ENCODE results near the gene MTTP.
A peak's percentile ranks its signal among the peaks of the same experiment; 100 is the strongest.

Gene MTTP

GRCh38 chr4:99642725-99643489 lies 68.3 kb downstream of the MTTP start:
- DNase-seq (ENCODE audit: low read depth), result no peak

- no peak for DNase-seq (ENCODE audit: low read depth)
Measured at GRCh38 chr4:99644453-99644852, 69.8 kb downstream of the MTTP start.

GRCh38 chr4:99645036-99645435 lies 70.4 kb downstream of the MTTP start:
- DNase-seq (ENCODE audit: low read depth), result no peak

GRCh38 chr4:99645638-99646037 lies 71.0 kb downstream of the MTTP start:
- DNase-seq (ENCODE audit: low read depth), result no peak

GRCh38 chr4:99647071-99647470 lies 72.4 kb downstream of the MTTP start:
- DNase-seq (ENCODE audit: low read depth), result no peak

- no peak for DNase-seq (ENCODE audit: low read depth)
Measured at GRCh38 chr4:99648321-99648720, 73.7 kb downstream of the MTTP start.

GRCh38 chr4:99649208-99649607 lies 74.6 kb downstream of the MTTP start:
- DNase-seq (ENCODE audit: low read depth), result no peak

GRCh38 chr4:99649778-99650177 lies 75.2 kb downstream of the MTTP start:
- no peak for DNase-seq (ENCODE audit: low read depth)

- DNase-seq (ENCODE audit: low read depth), result no peak
Measured at GRCh38 chr4:99651016-99651769, 76.6 kb downstream of the MTTP start.

GRCh38 chr4:99651811-99652485 lies 77.3 kb downstream of the MTTP start:
- DNase-seq (ENCODE audit: low read depth), result no peak

- no peak for DNase-seq (ENCODE audit: low read depth)
Measured at GRCh38 chr4:99652596-99653436, 78.2 kb downstream of the MTTP start.

GRCh38 chr4:99653916-99654315 lies 79.3 kb downstream of the MTTP start:
- DNase-seq (ENCODE audit: low read depth), result no peak

- no peak for DNase-seq (ENCODE audit: low read depth)
Measured at GRCh38 chr4:99654361-99654761, 79.7 kb downstream of the MTTP start.

- peak; percentile 73 for DNase-seq (ENCODE audit: low read depth)
Measured at GRCh38 chr4:99655308-99656081, 80.9 kb downstream of the MTTP start.

GRCh38 chr4:99657798-99658197 lies 83.2 kb downstream of the MTTP start, which contains the start of gene C4orf54:
Gene C4orf54 (minus strand): TSS chr4:99657828. CDS start chr4:99654648, 3,180 bp downstream.
- DNase-seq (ENCODE audit: low read depth), result no peak

GRCh38 chr4:99658666-99659065 lies 84.0 kb downstream of the MTTP start:
- no peak for DNase-seq (ENCODE audit: low read depth)

GRCh38 chr4:99661907-99662306 lies 87.3 kb downstream of the MTTP start:
- no peak for DNase-seq (ENCODE audit: low read depth)

GRCh38 chr4:99664716-99665115 lies 90.1 kb downstream of the MTTP start:
- DNase-seq (ENCODE audit: low read depth), result no peak

GRCh38 chr4:99665983-99666382 lies 91.4 kb downstream of the MTTP start:
- DNase-seq (ENCODE audit: low read depth), result no peak

GRCh38 chr4:99668472-99668871 lies 93.8 kb downstream of the MTTP start:
- no peak for DNase-seq (ENCODE audit: low read depth)

- no peak for DNase-seq (ENCODE audit: low read depth)
Measured at GRCh38 chr4:99669084-99669483, 94.5 kb downstream of the MTTP start.

All from ELR (cell line).